ENCODE results near the gene NRG3. TPM values are rescaled to one million over a fixed set of nuclear protein-coding genes. Genes with fewer than 3 reads are reported as not detected.

Gene NRG3
- total RNA-seq, 1 experiment from 2014 or later, result not detected

DNA sequence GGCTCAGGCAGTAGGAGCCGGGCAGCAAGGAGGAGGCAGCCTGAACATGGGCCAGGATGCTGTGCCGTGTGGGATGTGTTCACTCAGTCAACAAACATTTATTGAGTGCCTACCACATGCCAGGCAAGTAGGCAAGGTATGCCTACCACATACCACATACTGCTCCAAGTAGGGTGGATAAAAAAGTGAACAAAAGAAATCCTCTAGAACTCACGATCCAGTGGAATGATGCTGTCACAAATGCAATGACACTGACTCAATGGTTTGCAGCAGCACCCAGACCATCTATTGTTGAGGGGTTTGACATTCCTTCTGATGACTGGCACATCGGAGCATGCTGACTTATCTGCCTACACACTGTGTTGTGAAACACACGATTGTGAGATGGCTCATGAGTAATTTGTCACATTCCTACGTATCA is 413.5 kb downstream of the NRG3 start:
- Histone ChIP-seq H3K4me1 (ENCODE audit: control insufficient read depth in 1 of 2, insufficient read depth in 2 of 2, low read length in 2 of 2) (no peaks in the 10 kb centered on the region), H3K79me2 (ENCODE audit: insufficient read depth, low read length) (no peaks in the 10 kb centered on the region), H3K9me2 (ENCODE audit: insufficient read depth) (no peaks in the 10 kb centered on the region), H2AFZ (ENCODE audit: low read depth, low read length, poor library complexity, severe bottlenecking) (no peak overlapping the region), H3K27ac (ENCODE audit: low read depth, low read length) (no peak overlapping the region), H3K4me3 (replicated peaks in 1 of 2; ENCODE audit: low read depth in 1 of 2, low read length in 2 of 2) (no peak overlapping the region), H3K36me3 (ENCODE audit: control insufficient read depth in 1 of 2, insufficient read depth in 2 of 2, low read length in 2 of 2) (no peaks in the 10 kb centered on the region), H4K20me1 (ENCODE audit: insufficient read depth) (no peaks in the 10 kb centered on the region), H3K4me2 (ENCODE audit: low read length) (no peak overlapping the region), H3K27me3 (ENCODE audit: insufficient read depth, low read length) (no peaks in the 10 kb centered on the region), H3K9me3 (ENCODE audit: control insufficient read depth in 1 of 2, insufficient read depth in 1 of 2, low read depth in 1 of 2, low read length in 2 of 2) (peaks cover 3 to 28% of the 10 kb centered on the region in 2 experiments; a peak in 2 of 4 replicates), H3K9ac (ENCODE audit: low read length) (no peak overlapping the region)
- ChIA-PET CTCF (no interaction called here), RAD21 (ENCODE audit: low non-redundant PET in 1 of 2, low total read pairs in 2 of 2, uncharacterized antibody in 2 of 2, unreplicated experiment in 2 of 2) (no interaction called here), POLR2A (no interaction called here)
- BruUV-seq (replicated peaks), result no TSS peak
- no peak for DNase-seq (ENCODE audit: low read depth, low spot score)
- no peak for TF ChIP-seq POLR2AphosphoS5 (IDR thresholded peaks at IDR 0.05; ENCODE audit: low read depth, low read length)
- TF ChIP-seq ZFX (IDR thresholded peaks at IDR 0.05), result no peak
- no peak for TF ChIP-seq REST (IDR thresholded peaks at IDR 0.05; ENCODE audit: low read depth)
- TF ChIP-seq SIN3A (IDR thresholded peaks at IDR 0.05; ENCODE audit: low read depth), result no peak
- intact Hi-C loops (cut with micrococcal nuclease), result no loop called here
- no peak for ATAC-seq

DNA sequence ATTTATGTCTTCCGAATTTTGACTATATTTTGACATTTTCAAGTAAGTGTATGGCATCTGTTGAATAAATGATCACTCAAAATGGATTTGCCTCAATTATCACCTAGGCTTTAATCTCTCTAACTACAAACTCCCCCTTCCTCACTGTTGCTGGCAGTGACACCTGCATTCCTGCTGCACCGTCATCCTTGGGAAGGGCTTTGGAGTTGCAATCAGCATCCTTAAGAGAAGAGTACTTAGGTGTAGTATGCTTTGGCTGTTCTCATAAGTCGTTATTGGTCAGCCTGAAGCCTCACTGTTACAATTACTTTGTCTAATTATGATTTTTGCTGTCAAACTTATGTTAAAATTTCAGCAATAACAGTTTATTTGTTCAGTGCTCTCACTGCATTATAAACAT is 415.0 kb downstream of the NRG3 start:
- Histone ChIP-seq H3K9ac (ENCODE audit: low read length) (no peak overlapping the region), H3K36me3 (ENCODE audit: control insufficient read depth in 1 of 2, insufficient read depth in 2 of 2, low read length in 2 of 2) (no peaks in the 10 kb centered on the region), H3K9me2 (ENCODE audit: insufficient read depth) (no peaks in the 10 kb centered on the region), H3K4me2 (ENCODE audit: low read length) (no peak overlapping the region), H4K20me1 (ENCODE audit: insufficient read depth) (no peaks in the 10 kb centered on the region), H3K9me3 (ENCODE audit: control insufficient read depth in 1 of 2, insufficient read depth in 1 of 2, low read depth in 1 of 2, low read length in 2 of 2) (peaks cover 7 to 31% of the 10 kb centered on the region in 2 experiments; a peak in 2 of 4 replicates), H2AFZ (ENCODE audit: low read depth, low read length, poor library complexity, severe bottlenecking) (no peak overlapping the region), H3K4me3 (replicated peaks in 1 of 2; ENCODE audit: low read depth in 1 of 2, low read length in 2 of 2) (no peak overlapping the region), H3K79me2 (ENCODE audit: insufficient read depth, low read length) (no peaks in the 10 kb centered on the region), H3K4me1 (ENCODE audit: control insufficient read depth in 1 of 2, insufficient read depth in 2 of 2, low read length in 2 of 2) (no peaks in the 10 kb centered on the region), H3K27me3 (ENCODE audit: insufficient read depth, low read length) (no peaks in the 10 kb centered on the region), H3K27ac (ENCODE audit: low read depth, low read length) (no peak overlapping the region)
- intact Hi-C loops (cut with micrococcal nuclease), result no loop called here
- ChIA-PET CTCF (no interaction called here), RAD21 (ENCODE audit: low non-redundant PET in 1 of 2, low total read pairs in 2 of 2, uncharacterized antibody in 2 of 2, unreplicated experiment in 2 of 2) (no interaction called here), POLR2A (no interaction called here)
- ATAC-seq (no peak), DNase-seq (ENCODE audit: low read depth, low spot score) (no peak)
- BruUV-seq (replicated peaks), result no TSS peak
- no peak for TF ChIP-seq YY1 (IDR thresholded peaks at IDR 0.05; ENCODE audit: extremely low read depth, insufficient replicate concordance, low read depth, low read length)
- TF ChIP-seq FOSL1 (IDR thresholded peaks at IDR 0.05; ENCODE audit: low read depth), result no peak
- TF ChIP-seq EGR1 (IDR thresholded peaks at IDR 0.05; ENCODE audit: low read depth), result no peak
- no peak for TF ChIP-seq ZFX (IDR thresholded peaks at IDR 0.05)
- no peak for TF ChIP-seq ELF1 (IDR thresholded peaks at IDR 0.05; ENCODE audit: borderline replicate concordance, low read depth)
- no peak for TF ChIP-seq CEBPB (IDR thresholded peaks at IDR 0.05; ENCODE audit: low read depth)
